HCT116 (cell line): Measurements from ENCODE around the gene BOC.

Experiments
- ELF1 ChIP-seq: IDR thresholded peaks from 2 replicates; pipeline ENCODE4 v1.6.1; 2012; ENCODE audit warnings: low read depth, borderline replicate concordance
- EZH2 ChIP-seq: fragments of 200-600 bp; sonication (generic); IDR thresholded peaks from 2 replicates; pipeline ENCODE4 v1.6.1; 2017; ENCODE audit warnings: antibody characterized with exemption, mixed run types
- EZH2phosphoT487 ChIP-seq: fragments of 200-600 bp; IDR thresholded peaks from 2 replicates; pipeline ENCODE4 v1.6.1; 2018; ENCODE audit warnings: antibody characterized with exemption, borderline replicate concordance
- POLR2A ChIP-seq: IDR thresholded peaks from 2 replicates; pipeline ENCODE4 v1.7.0; 2011; ENCODE audit warnings: borderline replicate concordance; ENCODE audit not compliant: insufficient read depth, insufficient read length; ENCODE audit errors: extremely low read depth
- POLR2AphosphoS5 ChIP-seq: IDR thresholded peaks from 2 replicates; pipeline ENCODE4 v1.6.1; 2011; ENCODE audit warnings: mild to moderate bottlenecking, low read depth, low read length, moderate library complexity
- SIN3A ChIP-seq: IDR thresholded peaks from 2 replicates; pipeline ENCODE4 v1.6.1; 2012; ENCODE audit warnings: low read depth
- SP1 ChIP-seq: IDR thresholded peaks from 2 replicates; pipeline ENCODE4 v1.6.1; 2012; ENCODE audit warnings: low read depth
- TCF7L2 ChIP-seq: IDR thresholded peaks from 2 replicates; pipeline ENCODE4 v1.7.0; 2011; ENCODE audit warnings: borderline replicate concordance, inconsistent platforms; ENCODE audit not compliant: insufficient read depth, insufficient read length; ENCODE audit errors: extremely low read depth
- ZFX ChIP-seq: fragments of 450-650 bp; IDR thresholded peaks from 2 replicates; pipeline ENCODE4 v1.6.1; 2017
- ZNF274 ChIP-seq: fragments of 200-500 bp; sonication (Bioruptor generic); IDR thresholded peaks from 2 replicates; pipeline ENCODE4 v1.6.1; 2014; ENCODE audit warnings: mild to moderate bottlenecking, low read depth, low read length, inconsistent platforms
- TF ChIP-seq, protein P1 (sequence below), 3 experiments: fragments of 200-600 bp in 1 of 3; sonication (generic) in 1 of 3; IDR thresholded peaks in 2 of 3; conservative IDR thresholded peaks in 1 of 3; 2 replicates each; pipeline ENCODE4 v1.5.1; 2012 to 2017; ENCODE audit warnings: low read depth in 2 of 3, low read length in 2 of 3, antibody characterized with exemption in 1 of 3, borderline replicate concordance in 1 of 3, control low read depth in 1 of 3, mild to moderate bottlenecking in 1 of 3, mixed read lengths in 1 of 3, mixed run types in 1 of 3, moderate library complexity in 1 of 3; ENCODE audit not compliant: insufficient read depth in 1 of 3
- TF ChIP-seq, protein P2 (sequence below): IDR thresholded peaks from 2 replicates; pipeline ENCODE4 v1.6.1; 2012; ENCODE audit warnings: low read depth

DNA sequence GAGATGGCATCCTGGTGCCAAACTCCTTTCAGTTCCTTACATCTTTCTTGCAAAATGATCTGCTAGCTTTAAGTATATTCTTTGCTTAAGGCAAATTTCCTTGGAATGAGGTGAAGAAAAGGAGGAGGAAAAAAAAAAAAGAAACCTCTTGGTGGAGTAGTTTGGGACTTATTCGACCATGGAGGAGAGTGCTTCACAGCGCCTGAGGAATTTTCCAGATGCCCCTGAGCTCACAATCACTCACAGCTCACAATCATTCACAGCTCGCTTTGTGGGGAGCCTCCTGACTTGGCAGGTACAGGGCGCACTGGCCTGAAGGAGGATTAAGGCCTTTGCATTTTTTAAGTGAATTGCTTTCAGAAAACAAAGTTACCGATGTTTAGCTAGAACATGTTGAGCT is 53.9 kb downstream of the BOC start:
- TF ChIP-seq ZFX (no peak), SIN3A (no peak), TCF7L2 (no peak), POLR2A (no peak), EZH2 (no peak), ELF1 (no peak), SP1 (no peak), EZH2phosphoT487 (no peak), POLR2AphosphoS5 (no peak), ZNF274 (no peak)
- TF ChIP-seq, protein P1, sequence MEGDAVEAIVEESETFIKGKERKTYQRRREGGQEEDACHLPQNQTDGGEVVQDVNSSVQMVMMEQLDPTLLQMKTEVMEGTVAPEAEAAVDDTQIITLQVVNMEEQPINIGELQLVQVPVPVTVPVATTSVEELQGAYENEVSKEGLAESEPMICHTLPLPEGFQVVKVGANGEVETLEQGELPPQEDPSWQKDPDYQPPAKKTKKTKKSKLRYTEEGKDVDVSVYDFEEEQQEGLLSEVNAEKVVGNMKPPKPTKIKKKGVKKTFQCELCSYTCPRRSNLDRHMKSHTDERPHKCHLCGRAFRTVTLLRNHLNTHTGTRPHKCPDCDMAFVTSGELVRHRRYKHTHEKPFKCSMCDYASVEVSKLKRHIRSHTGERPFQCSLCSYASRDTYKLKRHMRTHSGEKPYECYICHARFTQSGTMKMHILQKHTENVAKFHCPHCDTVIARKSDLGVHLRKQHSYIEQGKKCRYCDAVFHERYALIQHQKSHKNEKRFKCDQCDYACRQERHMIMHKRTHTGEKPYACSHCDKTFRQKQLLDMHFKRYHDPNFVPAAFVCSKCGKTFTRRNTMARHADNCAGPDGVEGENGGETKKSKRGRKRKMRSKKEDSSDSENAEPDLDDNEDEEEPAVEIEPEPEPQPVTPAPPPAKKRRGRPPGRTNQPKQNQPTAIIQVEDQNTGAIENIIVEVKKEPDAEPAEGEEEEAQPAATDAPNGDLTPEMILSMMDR (IDR thresholded peaks at IDR 0.05 in 2 of 3, conservative IDR thresholded peaks at IDR 0.05 in 1 of 3; ENCODE audit: borderline replicate concordance in 1 of 3, insufficient read depth in 1 of 3, low read depth in 2 of 3, low read length in 2 of 3), result no peak
- TF ChIP-seq, protein P2, sequence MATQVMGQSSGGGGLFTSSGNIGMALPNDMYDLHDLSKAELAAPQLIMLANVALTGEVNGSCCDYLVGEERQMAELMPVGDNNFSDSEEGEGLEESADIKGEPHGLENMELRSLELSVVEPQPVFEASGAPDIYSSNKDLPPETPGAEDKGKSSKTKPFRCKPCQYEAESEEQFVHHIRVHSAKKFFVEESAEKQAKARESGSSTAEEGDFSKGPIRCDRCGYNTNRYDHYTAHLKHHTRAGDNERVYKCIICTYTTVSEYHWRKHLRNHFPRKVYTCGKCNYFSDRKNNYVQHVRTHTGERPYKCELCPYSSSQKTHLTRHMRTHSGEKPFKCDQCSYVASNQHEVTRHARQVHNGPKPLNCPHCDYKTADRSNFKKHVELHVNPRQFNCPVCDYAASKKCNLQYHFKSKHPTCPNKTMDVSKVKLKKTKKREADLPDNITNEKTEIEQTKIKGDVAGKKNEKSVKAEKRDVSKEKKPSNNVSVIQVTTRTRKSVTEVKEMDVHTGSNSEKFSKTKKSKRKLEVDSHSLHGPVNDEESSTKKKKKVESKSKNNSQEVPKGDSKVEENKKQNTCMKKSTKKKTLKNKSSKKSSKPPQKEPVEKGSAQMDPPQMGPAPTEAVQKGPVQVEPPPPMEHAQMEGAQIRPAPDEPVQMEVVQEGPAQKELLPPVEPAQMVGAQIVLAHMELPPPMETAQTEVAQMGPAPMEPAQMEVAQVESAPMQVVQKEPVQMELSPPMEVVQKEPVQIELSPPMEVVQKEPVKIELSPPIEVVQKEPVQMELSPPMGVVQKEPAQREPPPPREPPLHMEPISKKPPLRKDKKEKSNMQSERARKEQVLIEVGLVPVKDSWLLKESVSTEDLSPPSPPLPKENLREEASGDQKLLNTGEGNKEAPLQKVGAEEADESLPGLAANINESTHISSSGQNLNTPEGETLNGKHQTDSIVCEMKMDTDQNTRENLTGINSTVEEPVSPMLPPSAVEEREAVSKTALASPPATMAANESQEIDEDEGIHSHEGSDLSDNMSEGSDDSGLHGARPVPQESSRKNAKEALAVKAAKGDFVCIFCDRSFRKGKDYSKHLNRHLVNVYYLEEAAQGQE, result no peak
